Measurements from ENCODE around the gene TPP2.

TPP2 gene

GRCh38 chr13:102696465-102696864, 99.7 kb downstream of the TPP2 start:
- DNase-seq: no peak

DNA sequence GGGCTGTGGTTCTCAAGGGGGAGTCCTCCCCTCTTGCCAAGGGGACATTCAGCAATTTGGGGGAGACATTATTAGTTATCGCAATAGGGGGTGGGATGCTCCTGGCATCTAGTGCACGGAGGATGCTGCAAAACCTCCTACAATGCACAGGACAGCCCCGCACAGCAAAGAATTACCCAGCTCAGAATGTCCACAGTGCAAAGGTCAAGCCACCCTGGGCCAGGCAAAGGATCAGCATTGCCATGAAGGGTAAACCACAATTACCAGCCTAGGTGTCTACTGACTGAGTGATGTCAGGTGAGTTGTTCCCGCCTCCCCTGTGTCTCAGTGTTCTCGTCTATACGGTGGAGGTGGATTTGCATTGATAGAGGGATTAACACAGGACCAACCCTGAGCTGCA, 100.5 kb downstream of the TPP2 start:
- DNase-seq: no peak

- no peak for DNase-seq
Measured at GRCh38 chr13:102697929-102698648, 101.3 kb downstream of the TPP2 start.

- no peak for DNase-seq
Measured at GRCh38 chr13:102698649-102698980, 101.8 kb downstream of the TPP2 start.

DNA sequence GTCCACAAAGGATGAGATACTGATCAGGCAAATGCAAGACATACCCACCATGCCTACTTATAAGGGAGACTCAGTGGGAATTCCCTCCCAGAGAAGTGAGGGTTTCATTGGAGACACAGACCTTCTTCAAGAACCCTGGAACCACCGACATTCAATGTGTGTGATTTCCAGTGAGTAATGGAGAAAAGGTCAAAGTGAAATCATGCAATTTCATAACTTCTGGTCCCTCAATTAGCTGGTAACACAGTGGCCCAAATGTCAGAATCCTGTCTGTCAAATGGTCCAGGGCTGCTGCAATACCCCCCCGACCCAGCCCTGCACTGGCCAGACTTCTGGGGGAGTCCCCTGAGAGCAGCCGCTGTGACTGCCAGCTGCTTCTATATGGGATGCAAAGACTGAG, 102.7 kb downstream of the TPP2 start:
- no peak for DNase-seq

DNA sequence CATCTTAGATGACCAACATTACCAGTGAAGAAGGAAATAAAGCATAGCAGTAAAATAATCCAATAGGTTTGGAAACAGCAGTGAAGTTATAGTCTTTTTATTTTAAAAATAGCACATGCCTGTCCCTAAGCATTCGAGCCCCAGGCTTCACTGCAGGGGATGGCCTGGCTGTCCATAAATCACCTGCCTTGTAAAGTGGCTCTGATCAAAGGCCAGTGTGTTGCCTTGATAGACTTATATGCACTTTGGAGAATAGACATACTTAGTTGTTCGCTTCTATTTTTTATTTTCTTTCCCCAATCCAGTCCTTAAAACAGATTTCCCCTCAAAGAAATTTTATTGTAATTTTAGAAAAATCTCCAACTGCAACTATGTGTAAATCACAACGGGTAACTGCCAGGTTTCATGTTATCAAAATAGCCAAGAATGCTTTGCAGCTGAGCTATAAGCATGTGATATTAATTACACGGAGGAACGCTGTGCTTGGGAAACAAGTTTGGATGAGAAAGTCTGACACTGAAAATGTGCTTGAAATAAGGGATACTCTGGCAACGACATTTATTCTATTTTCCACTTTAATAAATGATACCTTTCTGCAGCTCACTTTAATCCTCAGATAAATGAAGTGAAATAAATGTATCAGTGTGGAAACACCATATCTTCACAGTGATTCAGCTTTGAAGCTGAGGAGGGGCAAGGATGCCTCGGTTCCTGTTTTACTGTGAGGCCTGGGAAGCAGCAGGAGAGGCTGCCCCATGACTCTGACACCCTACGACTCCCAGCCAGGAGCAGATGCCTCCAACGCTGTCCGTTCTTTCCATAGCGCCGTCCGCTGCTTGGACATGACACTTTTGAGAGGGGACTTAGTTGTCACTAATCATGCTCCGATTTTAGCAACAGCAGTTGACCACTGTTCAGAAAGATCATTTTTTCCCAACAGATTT, 103.6 kb downstream of the TPP2 start:
- DNase-seq: no peak

- DNase-seq: no peak
Measured at GRCh38 chr13:102701331-102701730, 104.5 kb downstream of the TPP2 start.

- DNase-seq: no peak
Measured at GRCh38 chr13:102702965-102703725, 106.4 kb downstream of the TPP2 start.

GRCh38 chr13:102703726-102704035, 106.9 kb downstream of the TPP2 start:
- no peak for DNase-seq

GRCh38 chr13:102704238-102705058, 107.7 kb downstream of the TPP2 start:
- DNase-seq: no peak

DNA sequence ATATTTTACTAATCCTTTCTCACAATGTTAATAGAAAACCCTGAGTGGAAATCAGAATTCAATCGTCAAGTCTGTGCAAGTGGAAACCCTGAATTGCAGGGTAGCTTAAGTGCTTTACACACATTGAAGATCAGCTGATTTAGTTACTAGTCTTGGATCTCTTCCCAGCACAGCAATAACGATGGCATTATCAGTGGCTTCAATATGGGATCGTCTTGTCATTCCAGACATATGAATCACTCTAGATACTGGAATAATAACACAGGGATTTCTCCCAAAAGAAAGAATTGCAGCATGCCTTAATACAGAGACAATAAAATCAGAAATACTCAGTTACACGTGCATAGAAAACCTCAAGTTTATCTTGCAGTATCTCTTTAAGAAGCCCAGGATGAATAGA, 110.7 kb downstream of the TPP2 start:
- no peak for DNase-seq

- DNase-seq: no peak
Measured at GRCh38 chr13:102708211-102708610, 111.4 kb downstream of the TPP2 start.

- DNase-seq: no peak
Measured at GRCh38 chr13:102708991-102709390, 112.2 kb downstream of the TPP2 start.

DNA sequence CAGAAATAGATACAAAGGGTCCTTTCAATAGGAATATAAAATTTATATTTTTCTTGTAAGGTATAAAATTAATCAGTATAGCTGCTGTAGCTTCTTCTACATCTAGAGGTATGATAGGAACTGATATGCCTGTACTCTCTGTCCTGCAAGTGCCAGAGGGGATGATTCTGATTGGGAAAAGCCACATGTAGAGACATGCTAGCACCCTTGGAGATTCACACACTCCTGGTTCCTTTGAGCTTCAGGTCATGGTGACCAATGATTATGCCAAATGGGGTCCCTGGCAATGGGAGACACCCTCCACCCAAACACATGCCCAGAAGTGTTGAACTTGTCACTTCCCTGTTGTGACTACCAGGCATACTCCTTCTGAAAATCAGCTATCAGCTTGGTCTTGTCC, 112.8 kb downstream of the TPP2 start:
- DNase-seq: no peak

GRCh38 chr13:102710261-102710679, 113.5 kb downstream of the TPP2 start:
- DNase-seq: no peak

- no peak for DNase-seq
Measured at GRCh38 chr13:102715447-102715846, 118.7 kb downstream of the TPP2 start.

DNA sequence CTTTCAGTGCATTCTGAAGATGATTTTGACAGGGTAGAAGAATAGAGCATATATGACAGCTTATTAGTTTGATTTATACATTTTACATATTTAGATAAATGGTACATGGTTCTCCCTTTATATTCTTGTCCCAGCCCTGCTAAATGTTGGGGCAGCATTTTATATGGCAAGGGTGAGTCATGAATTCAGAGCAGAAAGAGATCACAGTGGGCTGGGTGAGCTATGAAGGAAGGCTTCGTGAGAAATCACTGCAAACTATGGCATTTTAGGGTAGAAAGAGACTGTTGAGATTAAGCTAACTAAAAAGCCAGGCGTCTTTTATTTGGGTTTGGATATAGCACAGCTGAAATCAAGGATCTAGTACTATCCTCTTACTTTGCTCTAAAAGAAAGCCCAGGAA, 122.0 kb downstream of the TPP2 start:
- no peak for DNase-seq

DNA sequence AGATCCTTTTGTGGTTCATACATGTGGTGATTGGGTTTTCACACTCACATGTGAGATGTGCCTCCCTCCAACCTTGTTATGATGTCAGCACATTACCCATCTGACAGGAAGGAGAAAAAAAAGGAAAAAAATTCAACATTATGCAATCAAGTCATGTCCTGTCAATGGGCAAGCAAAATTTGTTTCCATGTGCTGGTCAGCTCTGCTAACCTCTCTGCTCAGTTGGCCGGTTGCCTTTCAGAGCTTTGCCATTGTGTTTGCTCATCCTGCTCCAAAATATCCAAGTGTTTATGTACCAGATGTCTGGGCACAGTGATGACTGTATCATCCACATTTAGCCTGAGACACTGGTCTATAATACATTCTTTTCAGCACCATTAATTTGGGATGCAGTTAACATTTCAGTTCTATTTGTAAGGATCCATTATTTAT, 125.0 kb downstream of the TPP2 start:
- DNase-seq: no peak

DNA sequence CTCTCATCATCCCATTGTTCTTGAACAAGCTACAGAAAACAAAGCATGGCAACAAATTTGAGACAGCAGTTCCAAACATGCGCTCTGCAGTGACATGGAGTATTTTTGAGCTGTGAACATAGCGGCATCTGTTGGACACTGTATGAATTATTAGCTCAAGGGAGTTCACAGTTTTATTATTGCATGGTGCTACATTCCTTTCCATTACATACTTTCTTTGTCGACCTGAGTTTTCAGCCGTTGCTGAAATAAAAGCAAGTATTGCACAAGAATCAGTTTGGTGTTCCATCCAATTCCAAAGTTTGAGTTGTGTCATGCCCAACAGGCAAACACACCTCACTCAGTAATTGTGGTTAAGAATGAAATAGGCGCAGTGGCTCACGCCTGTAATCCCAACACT, 128.1 kb downstream of the TPP2 start:
- no peak for DNase-seq

- DNase-seq: no peak
Measured at GRCh38 chr13:102726430-102726829, 129.6 kb downstream of the TPP2 start.

Measured in activated CD4-positive, alpha-beta T cell treated with anti-CD3 and anti-CD28 coated beads for 48 hours (primary cell).